MCF 10A (cell line): ENCODE results near the gene ZFHX3. TPM values are rescaled to one million over a fixed set of nuclear protein-coding genes. Genes with fewer than 3 reads are reported as not detected.

Experiments
- BruUV-seq: library from RNA; stranded (reverse); fragments of 400-500 nt; replicated peaks from 2 replicates; lab custom pipeline; 2021; lab: Mats Ljungman, UMichigan
- CTCF ChIA-PET: fragments of 300-600 bp; sonication (Branson Sonifier 250); formaldehyde crosslinking; extraction: SDS; loops from one replicate; lab custom pipeline; 2021; ENCODE audit warnings: antibody characterized with exemption, inconsistent platforms; lab: Yijun Ruan, JAX
- POLR2A ChIA-PET: fragments of 300-600, 350-650 bp; sonication (Branson Sonifier 250); formaldehyde crosslinking; extraction: SDS; loops from one replicate; lab custom pipeline; 2020; ENCODE audit warnings: antibody characterized with exemption, inconsistent platforms; lab: Yijun Ruan, JAX
- DNase-seq: peaks from one replicate; pipeline ENCODE4 v3.0.0-alpha.2; 2018; ENCODE audit not compliant: unreplicated experiment
- H3K27ac Mint-ChIP-seq: one replicate; pipeline ENCODE4 v1.8.0; 2022; ENCODE audit warnings: mild to moderate bottlenecking, low read depth, mixed read lengths; ENCODE audit not compliant: unreplicated experiment
- H3K27me3 Mint-ChIP-seq: one replicate; pipeline ENCODE4 v1.8.0; 2022; ENCODE audit warnings: mixed read lengths; ENCODE audit not compliant: insufficient read depth, unreplicated experiment
- H3K36me3 Mint-ChIP-seq: one replicate; pipeline ENCODE4 v1.8.0; 2022; ENCODE audit warnings: mild to moderate bottlenecking, moderate library complexity, mixed read lengths; ENCODE audit not compliant: insufficient read depth, unreplicated experiment
- H3K4me1 Mint-ChIP-seq: one replicate; pipeline ENCODE4 v1.8.0; 2022; ENCODE audit warnings: mixed read lengths; ENCODE audit not compliant: insufficient read depth, unreplicated experiment
- H3K4me3 Mint-ChIP-seq: one replicate; pipeline ENCODE4 v1.8.0; 2022; ENCODE audit warnings: mild to moderate bottlenecking, moderate library complexity, mixed read lengths; ENCODE audit not compliant: unreplicated experiment
- H3K9me3 Mint-ChIP-seq: one replicate; pipeline ENCODE4 v1.8.0; 2022; ENCODE audit warnings: mixed read lengths; ENCODE audit not compliant: unreplicated experiment
- intact Hi-C: fragments of 100-400 bp; cut with micrococcal nuclease; formaldehyde crosslinking; loops from 2 replicates; pipeline ENCODE4 v1.14.1; 2022
- total RNA-seq: library from RNA; stranded (reverse); gene quantifications from 2 replicates; pipeline ENCODE4 v1.2.3, GENCODE V29; 2022
- TF ChIP-seq, protein P1 (sequence below): fragments of 200-600 bp; IDR thresholded peaks from one replicate; pipeline ENCODE4 v1.8.0; 2022; ENCODE audit warnings: antibody characterized with exemption, mild to moderate bottlenecking; ENCODE audit not compliant: unreplicated experiment

The ZFHX3 gene
- total RNA-seq, 1 experiment from 2014 or later = 27.4 TPM

- TF ChIP-seq, protein P1, sequence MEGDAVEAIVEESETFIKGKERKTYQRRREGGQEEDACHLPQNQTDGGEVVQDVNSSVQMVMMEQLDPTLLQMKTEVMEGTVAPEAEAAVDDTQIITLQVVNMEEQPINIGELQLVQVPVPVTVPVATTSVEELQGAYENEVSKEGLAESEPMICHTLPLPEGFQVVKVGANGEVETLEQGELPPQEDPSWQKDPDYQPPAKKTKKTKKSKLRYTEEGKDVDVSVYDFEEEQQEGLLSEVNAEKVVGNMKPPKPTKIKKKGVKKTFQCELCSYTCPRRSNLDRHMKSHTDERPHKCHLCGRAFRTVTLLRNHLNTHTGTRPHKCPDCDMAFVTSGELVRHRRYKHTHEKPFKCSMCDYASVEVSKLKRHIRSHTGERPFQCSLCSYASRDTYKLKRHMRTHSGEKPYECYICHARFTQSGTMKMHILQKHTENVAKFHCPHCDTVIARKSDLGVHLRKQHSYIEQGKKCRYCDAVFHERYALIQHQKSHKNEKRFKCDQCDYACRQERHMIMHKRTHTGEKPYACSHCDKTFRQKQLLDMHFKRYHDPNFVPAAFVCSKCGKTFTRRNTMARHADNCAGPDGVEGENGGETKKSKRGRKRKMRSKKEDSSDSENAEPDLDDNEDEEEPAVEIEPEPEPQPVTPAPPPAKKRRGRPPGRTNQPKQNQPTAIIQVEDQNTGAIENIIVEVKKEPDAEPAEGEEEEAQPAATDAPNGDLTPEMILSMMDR = no peak
- no TSS peak for BruUV-seq
- Mint-ChIP-seq H3K9me3 (no peaks in the 10 kb centered on the region), H3K27ac (peak overlapping the region; percentile 73), H3K27me3 (no peaks in the 10 kb centered on the region), H3K4me1 (peaks cover 39% of the 10 kb centered on the region), H3K4me3 (peak overlapping the region; percentile 89), H3K36me3 (peaks cover 4% of the 10 kb centered on the region)
- ChIA-PET POLR2A (interaction anchor here (0.6 to 1.1 kb wide), 5 partner anchors 12 to 820 kb away, joined by 3 to 4 read pairs (median 3); no protein-coding TSS in a partner anchor), CTCF (interaction anchor here (0.6 to 5.0 kb wide), 6 partner anchors 15 to 546 kb away, joined by 3 to 33 read pairs (median 6); no protein-coding TSS in a partner anchor)
- no peak for DNase-seq
- intact Hi-C loops = no loop called here
These were observed 1.2 kb upstream of the ZFHX3 start for GRCh38 chr16:73049091-73049490.

- H3K27ac Mint-ChIP-seq = peak overlapping the region; percentile 73
- H3K4me3 Mint-ChIP-seq = peak overlapping the region; percentile 89
- peaks cover 4% of the 10 kb centered on the region for H3K36me3 Mint-ChIP-seq
- H3K27me3 Mint-ChIP-seq = no peaks in the 10 kb centered on the region
- intact Hi-C loops = loop anchor here (1.0 kb wide), 1 partner anchor 216 kb away; no protein-coding TSS in a partner anchor
- TSS peak; percentile 38 for BruUV-seq
- H3K9me3 Mint-ChIP-seq = no peaks in the 10 kb centered on the region
- H3K4me1 Mint-ChIP-seq = peaks cover 43% of the 10 kb centered on the region
- no peak for DNase-seq
- ChIA-PET CTCF (interaction anchor here (0.8 to 5.0 kb wide), 8 partner anchors 54 to 547 kb away, joined by 3 to 33 read pairs (median 6); no protein-coding TSS in a partner anchor), POLR2A (interaction anchor here (1.3 to 4.5 kb wide), 6 partner anchors 7 to 414 kb away, joined by 3 to 31 read pairs (median 10); no protein-coding TSS in a partner anchor)
- TF ChIP-seq, protein P1 = no peak
These were observed 558 bp upstream of the ZFHX3 start for GRCh38 chr16:73048292-73049080.

DNA sequence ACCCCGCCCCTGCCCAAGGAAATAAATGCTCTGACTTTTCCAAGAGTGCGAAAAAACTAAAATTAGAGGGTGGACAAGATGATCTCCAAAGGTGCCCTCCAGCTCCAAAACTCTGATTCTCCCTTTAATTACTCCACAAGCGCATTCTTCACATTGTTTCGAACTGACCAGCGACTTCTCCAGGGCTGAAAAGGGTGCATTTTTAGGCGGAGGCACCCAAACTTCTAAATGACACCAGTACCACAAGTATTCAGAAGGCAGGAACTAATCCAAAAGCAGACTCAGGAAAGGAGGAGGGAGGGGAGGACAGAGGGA, 750 bp downstream of the ZFHX3 start:
- POLR2A ChIA-PET = interaction anchor here (0.5 to 4.5 kb wide), 15 partner anchors 8 to 698 kb away, joined by 3 to 31 read pairs (median 4); no protein-coding TSS in a partner anchor
- Mint-ChIP-seq H3K27ac (peak overlapping the region; percentile 68), H3K9me3 (no peaks in the 10 kb centered on the region), H3K4me1 (peaks cover 51% of the 10 kb centered on the region), H3K4me3 (peak overlapping the region; percentile 89), H3K27me3 (no peaks in the 10 kb centered on the region), H3K36me3 (peaks cover 4% of the 10 kb centered on the region)
- CTCF ChIA-PET = interaction anchor here (0.5 to 5.0 kb wide), 19 partner anchors 21 to 646 kb away, joined by 3 to 33 read pairs (median 3); no protein-coding TSS in a partner anchor
- intact Hi-C loops = loop anchor here (1.0 to 2.0 kb wide), 3 partner anchors 56 to 545 kb away; no protein-coding TSS in a partner anchor
- no TSS peak for BruUV-seq
- no peak for DNase-seq
- TF ChIP-seq, protein P1 = no peak

DNA sequence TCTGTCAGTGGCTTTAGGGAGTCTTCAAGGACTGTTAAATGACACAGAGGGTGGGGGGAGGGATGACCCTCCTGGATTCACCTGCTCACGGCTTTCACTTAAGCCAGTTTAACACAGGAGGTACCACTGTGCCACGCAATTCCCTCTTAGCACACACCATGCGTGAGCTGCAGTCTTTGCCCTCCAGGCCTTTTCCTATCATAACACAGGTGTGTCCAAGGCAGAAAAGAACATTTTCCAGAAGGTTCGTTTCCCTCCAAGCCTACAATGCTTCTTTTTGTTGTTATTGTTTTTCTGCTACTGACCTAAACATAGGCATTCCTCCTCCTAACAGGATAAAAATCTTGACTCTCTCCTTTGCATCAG, 1.1 kb downstream of the ZFHX3 start:
- TSS peak; percentile 49 for BruUV-seq
- Mint-ChIP-seq H3K9me3 (no peaks in the 10 kb centered on the region), H3K27me3 (no peaks in the 10 kb centered on the region), H3K36me3 (peaks cover 4% of the 10 kb centered on the region), H3K4me1 (peaks cover 51% of the 10 kb centered on the region), H3K27ac (peak overlapping the region; percentile 68), H3K4me3 (peak overlapping the region; percentile 89)
- CTCF ChIA-PET = interaction anchor here (0.5 to 5.0 kb wide), 16 partner anchors 22 to 646 kb away, joined by 3 to 33 read pairs (median 4); no protein-coding TSS in a partner anchor
- POLR2A ChIA-PET = interaction anchor here (0.5 to 4.5 kb wide), 15 partner anchors 9 to 697 kb away, joined by 3 to 31 read pairs (median 4); no protein-coding TSS in a partner anchor
- TF ChIP-seq, protein P1 = no peak
- intact Hi-C loops = loop anchor here (1.0 to 2.0 kb wide), 3 partner anchors 56 to 545 kb away; no protein-coding TSS in a partner anchor
- no peak for DNase-seq
